Testis (tissue), 3 donors: ENCODE results near the gene EEFSEC. TPM values are rescaled to one million over a fixed set of nuclear protein-coding genes. Genes with fewer than 3 reads are reported as not detected.

Source experiments
- DNase-seq: peaks from one replicate; pipeline ENCODE4 v3.0.0-alpha.2; 2019
- H3K27ac ChIP-seq, 2 donors: fragments of 200-600 bp; sonication (generic); one replicate each; pipeline ENCODE4 v1.5.1; 2019
- H3K27me3 ChIP-seq: fragments of 200-600 bp; sonication (generic); one replicate; pipeline ENCODE4 v1.5.1; 2019
- H3K36me3 ChIP-seq: fragments of 200-600 bp; sonication (generic); one replicate; pipeline ENCODE4 v1.5.1; 2017; ENCODE audit warnings: low read depth; ENCODE audit errors: missing control alignments
- H3K4me1 ChIP-seq: fragments of 200-600 bp; sonication (generic); one replicate; pipeline ENCODE4 v1.5.1; 2019
- H3K4me3 ChIP-seq, 2 donors: fragments of 200-600 bp; sonication (generic); one replicate each; pipeline ENCODE4 v1.5.1; 2017 to 2019
- H3K9me3 ChIP-seq: fragments of 200-600 bp; sonication (generic); one replicate; pipeline ENCODE4 v1.5.1; 2017
- CTCF ChIP-seq, 3 experiments: fragments of 450-650 bp in 2 of 3; fragments of 200-600 bp in 1 of 3; sonication (generic) in 1 of 3; IDR thresholded peaks; one replicate each; pipeline ENCODE4 v1.5.1; 2016 to 2019; ENCODE audit warnings: antibody characterized with exemption in 3 of 3, mild to moderate bottlenecking in 2 of 3, moderate library complexity in 1 of 3
- POLR2A ChIP-seq: fragments of 450-650 bp; IDR thresholded peaks from one replicate; pipeline ENCODE4 v1.6.1; 2017; ENCODE audit warnings: antibody characterized with exemption, mild to moderate bottlenecking, moderate library complexity
- WGBS, 2 donors: methylation state at CpG; one replicate each; pipeline ENCODE4 v1.1.5; 2018; 5-methylcytosine and 5-hydroxymethylcytosine counted together
- intact Hi-C: fragments of 100-400 bp; cut with DNase I; formaldehyde crosslinking; loops from one replicate; pipeline ENCODE4 v1.15.1; 2023; ENCODE audit warnings: low total_unique reads
- polyA plus RNA-seq: library from polyadenylated mRNA; stranded (reverse); fragments of 350-450 nt; fragmentation: Illumina TruSeq; extraction: RNeasy Lipid Tissue Mini Kit (QIAGEN cat#74804); gene quantifications from one replicate; pipeline ENCODE4 v1.2.3, GENCODE V29; 2014; ENCODE audit warnings: low read depth, low replicate concordance; ENCODE audit not compliant: insufficient read depth
- total RNA-seq, 2 donors: library from RNA; depleted of rRNA; stranded (reverse); fragments of >200 nt; gene quantifications; one replicate each; pipeline ENCODE4 v1.2.3, GENCODE V29; 2016

EEFSEC gene
- total and polyA plus RNA-seq, 3 donors from 2014 or later: 35.4 to 40.3 (median 35.4) TPM

- H3K27ac ChIP-seq: no peak overlapping the region
- no peak overlapping the region for H3K4me3 ChIP-seq
- TF ChIP-seq POLR2A (no peak), CTCF (IDR thresholded peaks at IDR 0.05) (no peak)
- H3K36me3 ChIP-seq: no peaks in the 10 kb centered on the region
- no peak for DNase-seq
- 50 to 65% methylated on average over 2 of the region's 2 CpGs for WGBS, 2 donors
- H3K9me3 ChIP-seq: no peaks in the 10 kb centered on the region
- intact Hi-C loops: no loop called here
- H3K4me1 ChIP-seq: no peaks in the 10 kb centered on the region
- no peaks in the 10 kb centered on the region for H3K27me3 ChIP-seq
These were observed 26.0 kb upstream of the EEFSEC start for GRCh38 chr3:128127236-128127635.

GRCh38 chr3:128128251-128128650, 25.0 kb upstream of the EEFSEC start:
- H3K27me3 ChIP-seq: no peaks in the 10 kb centered on the region
- intact Hi-C loops: no loop called here
- H3K27ac ChIP-seq: no peak overlapping the region
- WGBS, 2 donors: 43 to 57% methylated on average over 1 of the region's 1 CpG
- H3K4me3 ChIP-seq: no peak overlapping the region
- no peaks in the 10 kb centered on the region for H3K36me3 ChIP-seq
- no peak for TF ChIP-seq CTCF (IDR thresholded peaks at IDR 0.05)
- TF ChIP-seq POLR2A: no peak
- H3K4me1 ChIP-seq: no peaks in the 10 kb centered on the region
- DNase-seq: no peak
- H3K9me3 ChIP-seq: no peaks in the 10 kb centered on the region

- no peak for TF ChIP-seq CTCF (IDR thresholded peaks at IDR 0.05)
- Histone ChIP-seq H3K9me3 (no peaks in the 10 kb centered on the region), H3K27me3 (no peaks in the 10 kb centered on the region), H3K4me3 (no peak overlapping the region), H3K4me1 (no peaks in the 10 kb centered on the region), H3K27ac (no peak overlapping the region), H3K36me3 (no peaks in the 10 kb centered on the region)
- intact Hi-C loops: no loop called here
- WGBS, 2 donors: 78 to 87% methylated on average over 3 to 7 of the region's 7 CpGs
- DNase-seq: no peak
These were observed 21.2 kb upstream of the EEFSEC start for GRCh38 chr3:128131897-128132646.

- intact Hi-C loops: no loop called here
- no peak overlapping the region for H3K4me3 ChIP-seq
- no peak for DNase-seq
These were observed 19.9 kb upstream of the EEFSEC start for GRCh38 chr3:128133273-128133883.

More at GRCh38 chr3:128133273-128133883, 19.9 kb upstream of the EEFSEC start:
- Histone ChIP-seq H3K9me3 (no peaks in the 10 kb centered on the region), H3K4me1 (no peaks in the 10 kb centered on the region), H3K27me3 (no peaks in the 10 kb centered on the region), H3K27ac (no peak overlapping the region), H3K36me3 (no peaks in the 10 kb centered on the region)
- WGBS, 2 donors: 71 to 75% methylated on average over 3 of the region's 3 CpGs
- TF ChIP-seq CTCF (IDR thresholded peaks at IDR 0.05) (no peak), POLR2A (no peak)
